Panc1 (cell line): Measurements from ENCODE around the gene H2AZ2.

Experiments
- CTCF ChIP-seq: fragments of 450-650 bp; IDR thresholded peaks from 2 replicates; pipeline ENCODE4 v1.5.1; 2017; ENCODE audit warnings: mild to moderate bottlenecking
- SIN3A ChIP-seq: IDR thresholded peaks from 2 replicates; pipeline ENCODE4 v1.6.1; 2012; ENCODE audit warnings: low read depth, mild to moderate bottlenecking, low read length, moderate library complexity, borderline replicate concordance; ENCODE audit not compliant: insufficient read depth

- TF ChIP-seq CTCF (no peak), SIN3A (no peak)
Observed at GRCh38 chr7:44801890-44802289, 46.0 kb downstream of the H2AZ2 start.
